IMR-90 (cell line): ENCODE results near the gene TTC39B. TPM values are rescaled to one million over a fixed set of nuclear protein-coding genes. Genes with fewer than 3 reads are reported as not detected.

ENCODE experiments used
- ATAC-seq: fragments of 200-7000 bp; cut with Tn5 transposase; 2 replicates; pipeline ENCODE4 v1.9.1; 2020; ENCODE audit warnings: low read depth, mild to moderate bottlenecking, moderate library complexity
- BruUV-seq: library from RNA; stranded (reverse); fragments of 400-500 nt; replicated peaks from 2 replicates; lab custom pipeline; 2021; lab: Mats Ljungman, UMichigan
- CTCF ChIA-PET: fragments of 300-600 bp; formaldehyde crosslinking; extraction: SDS; loops from one replicate; lab custom pipeline; 2021; ENCODE audit warnings: antibody characterized with exemption; lab: Yijun Ruan, JAX
- POLR2A ChIA-PET: fragments of 300-600 bp; sonication (Branson Sonifier 250); formaldehyde crosslinking; loops from one replicate; lab custom pipeline; 2022; ENCODE audit warnings: antibody characterized with exemption; ENCODE audit not compliant: unreplicated experiment; lab: Charles Lee
- DNase-seq: peaks from one replicate; pipeline ENCODE4 v3.0.0; 2013
- H2AFZ ChIP-seq: replicated peaks from 2 replicates; pipeline ENCODE3; 2013; ENCODE audit warnings: low read length, mild to moderate bottlenecking; ENCODE audit not compliant: poor library complexity
- H2AK5ac ChIP-seq: 2 replicates; pipeline ENCODE4 v1.6.1; 2013; ENCODE audit warnings: low read depth, low read length, inconsistent platforms
- H2AK9ac ChIP-seq: replicated peaks from 2 replicates; pipeline ENCODE3; 2013; ENCODE audit warnings: mild to moderate bottlenecking, low read depth, low read length, moderate library complexity; ENCODE audit not compliant: poor library complexity
- H2BK120ac ChIP-seq: 2 replicates; pipeline ENCODE4 v1.6.1; 2013; ENCODE audit warnings: low read depth, low read length, inconsistent platforms
- H2BK15ac ChIP-seq: 3 replicates; pipeline ENCODE4 v1.6.1; 2013; ENCODE audit warnings: low read depth, low read length, inconsistent platforms
- H2BK20ac ChIP-seq: 2 replicates; pipeline ENCODE4 v1.6.1; 2013; ENCODE audit warnings: low read depth, mild to moderate bottlenecking, inconsistent platforms, low read length, moderate library complexity
- H2BK5ac ChIP-seq: 2 replicates; pipeline ENCODE4 v1.6.1; 2013; ENCODE audit warnings: mild to moderate bottlenecking, low read depth, low read length, inconsistent platforms; ENCODE audit not compliant: poor library complexity, severe bottlenecking
- H3K14ac ChIP-seq: replicated peaks from 2 replicates; pipeline ENCODE4 v1.6.1; 2013; ENCODE audit warnings: low read depth, low read length, inconsistent platforms
- H3K18ac ChIP-seq: 2 replicates; pipeline ENCODE4 v1.6.1; 2013; ENCODE audit warnings: low read depth, low read length, control low read depth
- H3K23ac ChIP-seq: 2 replicates; pipeline ENCODE4 v1.6.1; 2013; ENCODE audit warnings: low read depth, low read length, inconsistent platforms
- H3K27ac ChIP-seq: 2 replicates; pipeline ENCODE4 v1.5.1; 2013; ENCODE audit warnings: mild to moderate bottlenecking, control low read depth, low read length; ENCODE audit not compliant: insufficient read depth
- H3K27me3 ChIP-seq: 2 replicates; pipeline ENCODE4 v1.6.1; 2013; ENCODE audit warnings: low read length; ENCODE audit not compliant: control insufficient read depth, insufficient read depth
- H3K36me3 ChIP-seq: 2 replicates; pipeline ENCODE4 v1.6.1; 2013; ENCODE audit warnings: low read length, mixed read lengths; ENCODE audit not compliant: control insufficient read depth, insufficient read depth
- H3K4ac ChIP-seq: 2 replicates; pipeline ENCODE4 v1.6.1; 2013; ENCODE audit warnings: low read depth, low read length, inconsistent platforms
- H3K4me1 ChIP-seq: 2 replicates; pipeline ENCODE4 v1.6.1; 2013; ENCODE audit warnings: low read length, mixed read lengths; ENCODE audit not compliant: control insufficient read depth, insufficient read depth
- H3K4me2 ChIP-seq: 2 replicates; pipeline ENCODE4 v1.6.1; 2013; ENCODE audit warnings: low read depth, mild to moderate bottlenecking, control low read depth, low read length, moderate library complexity
- H3K4me3 ChIP-seq: 2 replicates; pipeline ENCODE4 v1.5.1; 2013; ENCODE audit warnings: low read depth, mild to moderate bottlenecking, control low read depth, low read length, moderate library complexity; ENCODE audit not compliant: insufficient read depth
- H3K56ac ChIP-seq: 2 replicates; pipeline ENCODE4 v1.6.1; 2013; ENCODE audit warnings: low read length, inconsistent platforms; ENCODE audit not compliant: insufficient read depth; ENCODE audit errors: extremely low read depth
- H3K79me1 ChIP-seq, 2 experiments: 2 replicates each; pipeline ENCODE4 v1.6.1; 2013; ENCODE audit warnings: low read length in 2 of 2, inconsistent platforms in 1 of 2, low read depth in 1 of 2
- H3K9ac ChIP-seq: 2 replicates; pipeline ENCODE4 v1.6.1; 2013; ENCODE audit warnings: low read depth, low read length, control low read depth
- H3K9me1 ChIP-seq: 2 replicates; pipeline ENCODE4 v1.6.1; 2013; ENCODE audit warnings: low read length, inconsistent platforms; ENCODE audit not compliant: insufficient read depth
- H3K9me3 ChIP-seq: 2 replicates; pipeline ENCODE4 v1.6.1; 2013; ENCODE audit warnings: low read length; ENCODE audit not compliant: control insufficient read depth, insufficient read depth
- H4K20me1 ChIP-seq: 2 replicates; pipeline ENCODE4 v1.6.1; 2013; ENCODE audit warnings: low read length, inconsistent platforms; ENCODE audit not compliant: insufficient read depth
- H4K5ac ChIP-seq: 2 replicates; pipeline ENCODE4 v1.6.1; 2013; ENCODE audit warnings: mild to moderate bottlenecking, low read depth, low read length, control low read depth
- H4K8ac ChIP-seq, 2 experiments: 2 replicates each; pipeline ENCODE4 v1.6.1; 2013; ENCODE audit warnings: low read depth in 2 of 2, low read length in 2 of 2, control low read depth in 1 of 2, inconsistent platforms in 1 of 2
- H4K91ac ChIP-seq: 2 replicates; pipeline ENCODE4 v1.6.1; 2013; ENCODE audit warnings: low read depth, low read length, inconsistent platforms; ENCODE audit not compliant: insufficient read depth
- BHLHE40 ChIP-seq: fragments of 150-350 bp; IDR thresholded peaks from 2 replicates; pipeline ENCODE4 v1.6.1; 2016; ENCODE audit warnings: mild to moderate bottlenecking, low read depth, low read length
- CEBPB ChIP-seq: IDR thresholded peaks from 2 replicates; pipeline ENCODE4 v1.6.1; 2012; ENCODE audit warnings: low read depth, low read length, improper control_type of control experiment
- CHD1 ChIP-seq: IDR thresholded peaks from 2 replicates; pipeline ENCODE4 v1.6.1; 2012; ENCODE audit warnings: low read depth, low read length, improper control_type of control experiment
- CTCF ChIP-seq: conservative IDR thresholded peaks from 2 replicates; pipeline ENCODE4 v1.5.1; 2012; ENCODE audit warnings: mild to moderate bottlenecking, low read depth, low read length, improper control_type of control experiment
- ELK1 ChIP-seq: fragments of 150-350 bp; IDR thresholded peaks from 2 replicates; pipeline ENCODE4 v1.6.1; 2016; ENCODE audit warnings: low read depth, mild to moderate bottlenecking, low read length, moderate library complexity, borderline replicate concordance
- FOS ChIP-seq: fragments of 150-350 bp; IDR thresholded peaks from 2 replicates; pipeline ENCODE4 v1.6.1; 2016; ENCODE audit warnings: low read depth, low read length
- MAFK ChIP-seq: IDR thresholded peaks from 2 replicates; pipeline ENCODE4 v1.6.1; 2012; ENCODE audit warnings: low read depth, low read length, improper control_type of control experiment
- MAZ ChIP-seq: IDR thresholded peaks from 2 replicates; pipeline ENCODE4 v1.6.1; 2012; ENCODE audit warnings: low read depth, mild to moderate bottlenecking, low read length, improper control_type of control experiment, moderate library complexity, borderline replicate concordance
- MXI1 ChIP-seq: IDR thresholded peaks from 2 replicates; pipeline ENCODE4 v1.6.1; 2012; ENCODE audit warnings: low read depth, mild to moderate bottlenecking, low read length, moderate library complexity, borderline replicate concordance
- NFE2L2 ChIP-seq: fragments of 150-350 bp; IDR thresholded peaks from 2 replicates; pipeline ENCODE4 v1.6.1; 2016; ENCODE audit warnings: low read depth, mild to moderate bottlenecking, low read length
- POLR2A ChIP-seq: IDR thresholded peaks from 2 replicates; pipeline ENCODE4 v1.6.1; 2012; ENCODE audit warnings: mild to moderate bottlenecking, low read depth, low read length
- RAD21 ChIP-seq: IDR thresholded peaks from 2 replicates; pipeline ENCODE4 v1.6.1; 2012; ENCODE audit warnings: low read length, improper control_type of control experiment
- RCOR1 ChIP-seq: IDR thresholded peaks from 2 replicates; pipeline ENCODE4 v1.6.1; 2012; ENCODE audit warnings: mild to moderate bottlenecking, low read length, improper control_type of control experiment; ENCODE audit not compliant: insufficient replicate concordance
- RFX5 ChIP-seq: IDR thresholded peaks from 2 replicates; pipeline ENCODE4 v1.8.0; 2012; ENCODE audit warnings: low read depth, mild to moderate bottlenecking, low read length, moderate library complexity
- SMC3 ChIP-seq: fragments of 150-350 bp; IDR thresholded peaks from 2 replicates; pipeline ENCODE4 v1.6.1; 2016; ENCODE audit warnings: low read depth, mild to moderate bottlenecking, antibody characterized with exemption, low read length, moderate library complexity
- USF2 ChIP-seq: fragments of 150-350 bp; IDR thresholded peaks from 2 replicates; pipeline ENCODE4 v1.6.1; 2017; ENCODE audit warnings: mild to moderate bottlenecking, antibody characterized with exemption, low read length, low read depth
- WGBS, 2 experiments: methylation state at CpG; one replicate each; pipeline versions ENCODE4 v1.1.5 to v1.1.7; 2013; ENCODE audit warnings: missing lambda C conversion rate in 2 of 2; ENCODE audit not compliant: insufficient read length in 1 of 2; ENCODE audit errors: extremely low coverage in 2 of 2; 5-methylcytosine and 5-hydroxymethylcytosine counted together
- dilution Hi-C: fragments of 300-500 bp; cut with HindIII; formaldehyde crosslinking; loops from one replicate; pipeline ENCODE4 v1.14.3; 2018; ENCODE audit warnings: low sequenced_read_pairs; ENCODE audit not compliant: unreplicated experiment
- in situ Hi-C: fragments of 300-500 bp; cut with MboI; formaldehyde crosslinking; loops from 3 replicates; pipeline ENCODE4 v1.14.3; 2019; ENCODE audit warnings: low sequenced_read_pairs, inconsistent platforms, mixed read lengths
- intact Hi-C: fragments of 100-400 bp; cut with micrococcal nuclease; formaldehyde crosslinking; loops from 2 replicates; pipeline ENCODE4 v1.10.0; 2022
- polyA plus RNA-seq, 3 experiments: library from polyadenylated mRNA; depleted of rRNA; stranded (reverse); fragments of >200 nt; gene quantifications; 2 replicates each; pipeline ENCODE4 v1.2.3, GENCODE V29; 2012; ENCODE audit warnings: low replicate concordance in 1 of 3
- total RNA-seq: library from RNA; depleted of rRNA; stranded (reverse); fragments of >200 nt; gene quantifications from 2 replicates; pipeline ENCODE4 v1.2.3, GENCODE V29; 2012

The TTC39B gene
- total and polyA plus RNA-seq, 2 of the 4 experiments (the other 2 are of a cell fraction): 2.5 to 12.2 TPM

GRCh38 chr9:15298362-15298761 lies 8.7 kb downstream of the TTC39B start:
- Histone ChIP-seq H3K79me1 (peaks cover 36 to 71% of the 10 kb centered on the region in 2 experiments), H4K8ac (no peak overlapping the region), H2BK20ac (no peak overlapping the region), H3K9me1 (peaks cover 5% of the 10 kb centered on the region), H3K4me2 (no peak overlapping the region), H3K9me3 (no peaks in the 10 kb centered on the region), H3K4me3 (no peak overlapping the region), H3K4me1 (peaks cover 15% of the 10 kb centered on the region), H2BK5ac (no peak overlapping the region), H3K4ac (no peak overlapping the region), H2BK15ac (no peak overlapping the region), H3K27ac (no peak overlapping the region), H3K23ac (no peak overlapping the region), H2AFZ (no peak overlapping the region), H3K18ac (no peak overlapping the region), H2AK5ac (no peak overlapping the region), H3K36me3 (peaks cover 6% of the 10 kb centered on the region; the same call in 1 of the 2 replicates), H2AK9ac (no peak overlapping the region), H4K91ac (no peak overlapping the region), H4K5ac (no peak overlapping the region), H3K9ac (no peak overlapping the region), H3K56ac (no peak overlapping the region), H4K20me1 (no peaks in the 10 kb centered on the region), H3K14ac (no peak overlapping the region), H2BK120ac (no peak overlapping the region), H3K27me3 (no peaks in the 10 kb centered on the region)
- dilution Hi-C loops (no loop called here), in situ Hi-C loops (no loop called here), intact Hi-C loops (no loop called here)
- ATAC-seq: no peak
- no TSS peak for BruUV-seq
- TF ChIP-seq CHD1 (no peak), USF2 (no peak), RFX5 (no peak), BHLHE40 (no peak), FOS (no peak), MAZ (no peak), MXI1 (no peak), NFE2L2 (no peak), POLR2A (no peak), ELK1 (no peak), MAFK (no peak), CTCF (no peak), SMC3 (no peak), CEBPB (no peak), RAD21 (no peak), RCOR1 (no peak)
- POLR2A ChIA-PET: no interaction called here
- 80% methylated on average over 1 of the region's 3 CpGs; no CpG with 5 or more reads in 1 of the 2 experiments for WGBS, 2 experiments
- CTCF ChIA-PET: no interaction called here
- no peak for DNase-seq
